22Rv1 (cell line): Measurements from ENCODE around the gene NADK.

Source experiments
- H3K27ac ChIP-seq: fragments of 450-650 bp; 2 replicates; pipeline ENCODE4 v1.5.1; 2017
- CTCF ChIP-seq: fragments of 450-650 bp; IDR thresholded peaks from 2 replicates; pipeline ENCODE4 v1.5.1; 2017; ENCODE audit warnings: mild to moderate bottlenecking
- ZFX ChIP-seq: fragments of 450-650 bp; IDR thresholded peaks from 2 replicates; pipeline ENCODE4 v1.6.1; 2017; ENCODE audit warnings: antibody characterized with exemption, borderline replicate concordance

Gene NADK

GRCh38 chr1:1815606-1816281, 37.5 kb upstream of the NADK start:
- no peak overlapping the region for H3K27ac ChIP-seq
- no peak for TF ChIP-seq CTCF
- no peak for TF ChIP-seq ZFX

- H3K27ac ChIP-seq: no peak overlapping the region
- TF ChIP-seq ZFX: no peak
- TF ChIP-seq CTCF: no peak
Measured at GRCh38 chr1:1809489-1809888, 31.2 kb upstream of the NADK start.

GRCh38 chr1:1808206-1808605, 29.9 kb upstream of the NADK start:
- no peak overlapping the region for H3K27ac ChIP-seq
- no peak for TF ChIP-seq ZFX
- no peak for TF ChIP-seq CTCF

DNA sequence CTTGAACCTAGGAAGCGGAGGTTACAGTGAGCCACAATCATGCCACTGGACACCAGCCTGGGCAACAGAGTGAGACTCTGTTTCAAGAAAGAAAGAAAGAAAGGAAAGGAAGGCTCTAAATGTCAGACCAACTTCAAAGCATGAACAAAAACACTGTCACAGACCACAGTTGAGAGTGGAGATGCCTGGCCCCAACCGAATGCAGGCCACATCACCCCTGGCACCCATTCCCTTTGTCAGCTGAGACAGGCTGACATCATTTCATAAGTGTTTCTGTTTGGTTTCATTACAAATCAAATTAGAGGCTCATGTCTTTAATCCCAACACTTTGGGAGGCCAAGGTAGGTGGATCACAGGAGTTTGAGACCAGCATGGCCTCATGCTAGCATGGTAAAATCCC, 28.6 kb upstream of the NADK start:
- TF ChIP-seq ZFX (no peak), CTCF (no peak)
- no peak overlapping the region for H3K27ac ChIP-seq

DNA sequence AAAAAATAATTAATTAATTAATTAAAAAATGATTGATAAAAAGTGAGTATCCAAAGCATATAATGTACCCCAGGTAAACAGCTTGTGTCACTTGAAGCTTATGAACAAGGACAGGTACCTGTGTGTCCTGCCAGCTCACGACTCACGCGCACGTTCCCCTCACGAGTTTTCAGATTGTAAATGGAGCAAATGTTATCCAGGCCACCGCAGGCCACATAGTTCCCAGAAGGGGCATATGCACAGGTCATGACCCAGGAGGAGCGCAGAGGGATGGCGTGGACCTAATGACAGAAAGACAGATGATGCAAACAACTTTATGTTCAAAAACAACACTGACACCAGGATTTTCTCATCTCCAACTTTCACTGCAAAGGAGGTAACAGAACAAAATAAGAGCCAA, 26.0 kb upstream of the NADK start:
- no peak overlapping the region for H3K27ac ChIP-seq
- TF ChIP-seq ZFX: no peak
- TF ChIP-seq CTCF: no peak

DNA sequence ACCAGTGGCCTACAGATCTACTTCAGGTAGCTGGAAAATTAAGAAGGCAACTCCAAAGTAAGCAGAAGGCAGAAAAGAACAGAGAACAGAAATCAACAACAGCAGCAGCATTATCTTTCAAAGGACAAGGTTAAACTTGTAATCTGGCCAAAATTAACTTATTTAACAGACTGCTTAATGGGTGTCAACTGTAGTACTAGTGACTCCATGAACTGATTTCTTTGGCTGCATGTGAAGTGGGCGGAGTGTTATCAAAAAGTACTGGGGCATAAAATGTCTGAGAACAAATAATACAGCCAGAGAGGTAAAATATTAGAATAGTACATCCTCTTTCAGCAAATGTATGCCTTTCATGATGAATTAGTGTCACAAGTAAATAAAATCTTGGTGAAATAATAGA, 24.6 kb upstream of the NADK start:
- no peak overlapping the region for H3K27ac ChIP-seq
- TF ChIP-seq ZFX (no peak), CTCF (no peak)

- TF ChIP-seq CTCF (no peak), ZFX (no peak)
- no peak overlapping the region for H3K27ac ChIP-seq
Measured at GRCh38 chr1:1799716-1800115, 21.4 kb upstream of the NADK start.
